ENCODE measurements around the gene CDKN1B. TPM values are rescaled to one million over a fixed set of nuclear protein-coding genes. Genes with fewer than 3 reads are reported as not detected.

The CDKN1B gene
- total and polyA plus RNA-seq, 2 donors (not counting 3 experiments of a cell fraction or from before 2014, with no cell fraction given) = 12.7 to 40.8 TPM

DNA sequence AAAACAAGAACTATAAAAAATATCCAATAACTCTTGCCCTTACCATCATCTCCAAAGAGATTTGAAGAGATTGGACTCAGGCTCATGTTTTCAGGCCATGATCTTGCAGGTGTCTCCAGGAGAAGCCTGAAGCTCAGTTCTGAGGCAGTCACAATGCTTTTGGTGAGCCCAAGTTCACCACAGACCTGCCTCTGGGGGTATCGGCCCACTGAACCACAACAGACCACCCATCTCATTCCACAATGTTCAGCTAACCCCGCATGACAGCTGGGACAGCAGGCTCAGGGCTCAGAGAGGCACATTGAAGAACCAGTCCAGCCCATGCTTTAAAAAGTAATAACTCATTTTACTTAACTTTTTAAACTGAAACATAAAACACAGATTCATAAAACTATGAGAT is 40.0 kb downstream of the CDKN1B start:
- Histone ChIP-seq H3K79me2 (ENCODE audit: control insufficient read depth, insufficient read depth, low read length) (no peaks in the 10 kb centered on the region), H2AFZ (ENCODE audit: low read depth, low read length) (no peak overlapping the region), H3K9ac (replicated peaks; ENCODE audit: extremely low read depth, insufficient read depth, low read length) (no peak overlapping the region), H3K36me3 (ENCODE audit: control insufficient read depth in 2 of 2, extremely low read depth in 1 of 2, insufficient read depth in 2 of 2, low read length in 2 of 2) (no peaks in the 10 kb centered on the region), H3K4me3 (replicated peaks in 1 of 3; ENCODE audit: insufficient read depth in 1 of 3, low read depth in 1 of 3, low read length in 3 of 3) (no peak overlapping the region), H3K4me2 (ENCODE audit: insufficient read depth, low read length) (no peak overlapping the region), H3K27me3 (ENCODE audit: control insufficient read depth in 2 of 2, insufficient read depth in 2 of 2, low read length in 2 of 2) (no peaks in the 10 kb centered on the region), H3K9me3 (replicated peaks; ENCODE audit: control insufficient read depth, insufficient read depth, low read length) (no peaks in the 10 kb centered on the region), H3K9me1 (replicated peaks; ENCODE audit: control insufficient read depth, extremely low read depth, insufficient read depth, low read length) (no peaks in the 10 kb centered on the region), H3K27ac (ENCODE audit: insufficient read depth, low read depth, low read length) (no peak overlapping the region), H3K4me1 (ENCODE audit: control insufficient read depth, extremely low read depth, insufficient read depth, low read length) (peaks cover 16% of the 10 kb centered on the region), H4K20me1 (replicated peaks; ENCODE audit: control insufficient read depth, extremely low read depth, insufficient read depth, low read length) (no peaks in the 10 kb centered on the region)
- intact Hi-C loops (cut with micrococcal nuclease) = no loop called here
- dilution Hi-C loops (cut with MboI; ENCODE audit: extremely low pct_ligation_motif_present, low sequenced_read_pairs) = no loop called here
- ChIA-PET CTCF (interaction anchor here (1.5 to 3.3 kb wide), 4 partner anchors 10 to 28 kb away, joined by 6 to 22 read pairs (median 6); partner anchors contain the start of gene APOLD1), POLR2A (no interaction called here)
- no TSS peak for BruUV-seq (replicated peaks)
- DNase-seq (ENCODE audit: low read depth, low spot score) (no peak), FAIRE-seq (no peak)
- TF ChIP-seq MAX (IDR thresholded peaks at IDR 0.05; ENCODE audit: insufficient read depth, insufficient read length) (no peak), FOS (IDR thresholded peaks at IDR 0.05; ENCODE audit: borderline replicate concordance, insufficient read depth, low read length) (no peak), POLR2AphosphoS5 (IDR thresholded peaks at IDR 0.05; ENCODE audit: insufficient read depth, low read depth, low read length) (no peak), POLR2A (IDR thresholded peaks at IDR 0.05; ENCODE audit: low read depth, low read length) (no peak), JUN (IDR thresholded peaks at IDR 0.05; ENCODE audit: borderline replicate concordance, insufficient read depth, insufficient read length, low read depth) (no peak), CTCF (IDR thresholded peaks at IDR 0.05; ENCODE audit: extremely low read depth in 1 of 2, insufficient read depth in 1 of 2, low read depth in 1 of 2, low read length in 2 of 2) (no peak), MYC (IDR thresholded peaks at IDR 0.05; ENCODE audit: low read depth, low read length) (no peak)

Measured in endothelial cell of umbilical vein (primary cell).